Activated CD4-positive, alpha-beta T cell treated with anti-CD3 and anti-CD28 coated beads for 1 hour (primary cell): Measurements from ENCODE around the gene PREX1.
"Not testable (repeated sequence)": the region's sequence is repeated elsewhere in the genome, so short reads cannot be mapped to it uniquely, and the experiment has no call there.

Source experiments
- DNase-seq: peaks from one replicate; pipeline ENCODE4 v3.0.0-alpha.2; 2020

PREX1 gene

GRCh38 chr20:48825566-48825920 lies 2.3 kb downstream of the PREX1 start:
- no peak for DNase-seq

- DNase-seq = no peak
These were observed 2.8 kb downstream of the PREX1 start for GRCh38 chr20:48824830-48825565.

GRCh38 chr20:48823960-48824498 lies 3.8 kb downstream of the PREX1 start:
- peak; percentile 37 for DNase-seq

- DNase-seq = no peak
These were observed 4.3 kb downstream of the PREX1 start for GRCh38 chr20:48823476-48823875.

GRCh38 chr20:48822879-48823385 lies 4.9 kb downstream of the PREX1 start:
- no peak for DNase-seq

- no peak for DNase-seq
These were observed 5.6 kb downstream of the PREX1 start for GRCh38 chr20:48822178-48822577.

- DNase-seq = no peak
These were observed 6.4 kb downstream of the PREX1 start for GRCh38 chr20:48821261-48821920.

GRCh38 chr20:48820649-48820973 lies 7.2 kb downstream of the PREX1 start:
- no peak for DNase-seq

GRCh38 chr20:48819821-48820648 lies 7.8 kb downstream of the PREX1 start:
- DNase-seq = no peak

GRCh38 chr20:48819089-48819488 lies 8.7 kb downstream of the PREX1 start:
- no peak for DNase-seq

GRCh38 chr20:48818481-48818987 lies 9.3 kb downstream of the PREX1 start:
- DNase-seq = no peak

GRCh38 chr20:48818031-48818370 lies 9.8 kb downstream of the PREX1 start:
- DNase-seq = no peak

- no peak for DNase-seq
These were observed 10.3 kb downstream of the PREX1 start for GRCh38 chr20:48817367-48818030.

- no peak for DNase-seq
These were observed 11.3 kb downstream of the PREX1 start for GRCh38 chr20:48816282-48817205.

GRCh38 chr20:48815537-48815936 lies 12.3 kb downstream of the PREX1 start:
- DNase-seq = no peak

GRCh38 chr20:48814633-48815032 lies 13.2 kb downstream of the PREX1 start:
- DNase-seq = no peak

GRCh38 chr20:48813930-48814546 lies 13.8 kb downstream of the PREX1 start:
- DNase-seq = no peak

- DNase-seq = no peak
These were observed 14.4 kb downstream of the PREX1 start for GRCh38 chr20:48813446-48813747.

- no peak for DNase-seq
These were observed 15.0 kb downstream of the PREX1 start for GRCh38 chr20:48812600-48813445.

GRCh38 chr20:48812114-48812513 lies 15.7 kb downstream of the PREX1 start:
- DNase-seq = not testable (repeated sequence)
